Stimulated activated memory B cell treated with anti-CD40 and anti-IgM and Interleukin-4, amounts not matched to agents 10 μg/mL and 1 μg/mL and 100 μg/mL, for 72 hours (primary cell): Measurements from ENCODE around the gene ATP10B.

Source experiments
- ATAC-seq: fragments of 150-1000 bp; cut with Tn5 transposase; 2 replicates; pipeline ENCODE4 v1.10.0; 2021
- H3K27ac Mint-ChIP-seq: one replicate; pipeline ENCODE4 v1.8.0; 2022; ENCODE audit warnings: mild to moderate bottlenecking, mixed read lengths
- H3K27me3 Mint-ChIP-seq: one replicate; pipeline ENCODE4 v1.8.0; 2022; ENCODE audit warnings: mixed read lengths
- H3K36me3 Mint-ChIP-seq: one replicate; pipeline ENCODE4 v1.8.0; 2022; ENCODE audit warnings: mixed read lengths
- H3K4me1 Mint-ChIP-seq: one replicate; pipeline ENCODE4 v1.8.0; 2022; ENCODE audit warnings: mixed read lengths
- H3K4me3 Mint-ChIP-seq: one replicate; pipeline ENCODE4 v1.8.0; 2022; ENCODE audit warnings: mild to moderate bottlenecking, moderate library complexity, mixed read lengths
- H3K9me3 Mint-ChIP-seq: one replicate; pipeline ENCODE4 v1.8.0; 2022; ENCODE audit warnings: mixed read lengths

The ATP10B gene

GRCh38 chr5:160699301-160699700 lies 152.7 kb downstream of the ATP10B start:
- peaks cover 17% of the 10 kb centered on the region for H3K27me3 Mint-ChIP-seq
- H3K4me3 Mint-ChIP-seq = no peak overlapping the region
- no peak overlapping the region for H3K27ac Mint-ChIP-seq
- H3K4me1 Mint-ChIP-seq = no peaks in the 10 kb centered on the region
- no peaks in the 10 kb centered on the region for H3K36me3 Mint-ChIP-seq
- peaks cover 3% of the 10 kb centered on the region for H3K9me3 Mint-ChIP-seq
- no peak for ATAC-seq

GRCh38 chr5:160697281-160697680 lies 154.7 kb downstream of the ATP10B start:
- no peaks in the 10 kb centered on the region for H3K4me1 Mint-ChIP-seq
- no peak for ATAC-seq
- no peak overlapping the region for H3K4me3 Mint-ChIP-seq
- H3K27ac Mint-ChIP-seq = no peak overlapping the region
- peaks cover 3% of the 10 kb centered on the region for H3K9me3 Mint-ChIP-seq
- H3K36me3 Mint-ChIP-seq = no peaks in the 10 kb centered on the region
- H3K27me3 Mint-ChIP-seq = peaks cover 25% of the 10 kb centered on the region

GRCh38 chr5:160694896-160695295 lies 157.1 kb downstream of the ATP10B start:
- peaks cover 3% of the 10 kb centered on the region for H3K9me3 Mint-ChIP-seq
- H3K27ac Mint-ChIP-seq = no peak overlapping the region
- ATAC-seq = no peak
- H3K4me1 Mint-ChIP-seq = no peaks in the 10 kb centered on the region
- no peaks in the 10 kb centered on the region for H3K36me3 Mint-ChIP-seq
- peaks cover 15% of the 10 kb centered on the region for H3K27me3 Mint-ChIP-seq
- no peak overlapping the region for H3K4me3 Mint-ChIP-seq

GRCh38 chr5:160693831-160694465 lies 158.1 kb downstream of the ATP10B start:
- no peaks in the 10 kb centered on the region for H3K4me1 Mint-ChIP-seq
- H3K9me3 Mint-ChIP-seq = peaks cover 3% of the 10 kb centered on the region
- no peak overlapping the region for H3K27ac Mint-ChIP-seq
- ATAC-seq = no peak
- no peak overlapping the region for H3K4me3 Mint-ChIP-seq
- no peaks in the 10 kb centered on the region for H3K36me3 Mint-ChIP-seq
- peaks cover 8% of the 10 kb centered on the region for H3K27me3 Mint-ChIP-seq

- Mint-ChIP-seq H3K27ac (no peak overlapping the region), H3K27me3 (peaks cover 17% of the 10 kb centered on the region), H3K36me3 (no peaks in the 10 kb centered on the region), H3K4me1 (no peaks in the 10 kb centered on the region), H3K9me3 (peaks cover 3% of the 10 kb centered on the region), H3K4me3 (no peak overlapping the region)
- no peak for ATAC-seq
These were observed 159.7 kb downstream of the ATP10B start for GRCh38 chr5:160692271-160692670.

DNA sequence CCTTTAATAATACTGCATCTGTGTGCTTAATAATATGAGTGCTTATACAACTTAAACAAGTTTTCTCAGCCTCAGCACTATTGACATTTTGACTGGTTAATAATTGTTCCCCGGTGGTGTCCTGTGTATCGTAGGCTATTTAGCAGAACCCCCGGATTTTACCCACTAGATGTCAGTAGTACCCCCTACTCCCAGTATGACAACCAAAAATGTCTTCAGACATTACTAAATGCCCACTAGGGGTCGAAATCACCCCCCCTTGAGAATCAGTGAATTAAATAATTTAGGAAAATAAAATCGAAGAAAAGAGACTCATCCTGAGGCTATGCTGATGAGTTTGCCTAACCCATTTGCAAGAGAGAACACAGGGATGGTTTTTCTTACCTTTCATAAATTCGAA lies 166.3 kb downstream of the ATP10B start:
- Mint-ChIP-seq H3K27ac (no peak overlapping the region), H3K27me3 (peaks cover 11% of the 10 kb centered on the region)
- peak; percentile 55 for ATAC-seq

GRCh38 chr5:160685219-160685618 lies 166.8 kb downstream of the ATP10B start:
- H3K27me3 Mint-ChIP-seq = peaks cover 11% of the 10 kb centered on the region
- H3K27ac Mint-ChIP-seq = no peak overlapping the region
- no peak overlapping the region for H3K4me3 Mint-ChIP-seq
- H3K36me3 Mint-ChIP-seq = no peaks in the 10 kb centered on the region
- H3K4me1 Mint-ChIP-seq = no peaks in the 10 kb centered on the region
- H3K9me3 Mint-ChIP-seq = no peaks in the 10 kb centered on the region
- no peak for ATAC-seq

More for the DNA sequence above, 166.3 kb downstream of the ATP10B start:
- H3K36me3 Mint-ChIP-seq = no peaks in the 10 kb centered on the region
- peaks cover under 1% of the 10 kb centered on the region for H3K9me3 Mint-ChIP-seq
- no peaks in the 10 kb centered on the region for H3K4me1 Mint-ChIP-seq
- H3K4me3 Mint-ChIP-seq = no peak overlapping the region

- no peak for ATAC-seq
- Mint-ChIP-seq H3K4me1 (no peaks in the 10 kb centered on the region), H3K9me3 (no peaks in the 10 kb centered on the region), H3K4me3 (no peak overlapping the region), H3K36me3 (no peaks in the 10 kb centered on the region), H3K27me3 (no peaks in the 10 kb centered on the region), H3K27ac (no peak overlapping the region)
These were observed 172.3 kb downstream of the ATP10B start for GRCh38 chr5:160679567-160680309.

DNA sequence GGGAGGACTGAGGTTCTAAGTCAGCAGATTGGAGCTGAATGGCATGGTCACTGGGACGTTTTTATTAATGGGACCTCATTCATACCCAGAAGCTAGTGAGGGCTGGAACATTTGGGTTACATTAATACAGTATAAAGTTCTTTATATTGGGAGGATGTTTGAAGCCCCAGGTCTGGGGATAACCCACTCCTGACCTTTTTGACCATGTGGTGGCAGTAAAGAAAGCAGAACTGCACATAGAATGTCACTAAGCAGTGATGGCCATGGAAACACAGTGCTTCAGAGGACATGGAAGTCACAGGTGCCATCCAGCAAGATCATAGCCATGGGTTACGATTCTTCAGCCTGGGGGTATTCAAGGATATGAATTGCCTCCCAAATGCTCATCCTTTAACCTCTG lies 176.0 kb downstream of the ATP10B start:
- Mint-ChIP-seq H3K9me3 (no peaks in the 10 kb centered on the region), H3K36me3 (no peaks in the 10 kb centered on the region), H3K27me3 (peaks cover 7% of the 10 kb centered on the region), H3K4me3 (no peak overlapping the region), H3K4me1 (no peaks in the 10 kb centered on the region), H3K27ac (no peak overlapping the region)
- no peak for ATAC-seq

- Mint-ChIP-seq H3K36me3 (no peaks in the 10 kb centered on the region), H3K27ac (no peak overlapping the region), H3K4me1 (no peaks in the 10 kb centered on the region), H3K9me3 (no peaks in the 10 kb centered on the region), H3K27me3 (peaks cover 7% of the 10 kb centered on the region), H3K4me3 (no peak overlapping the region)
- ATAC-seq = no peak
These were observed 177.1 kb downstream of the ATP10B start for GRCh38 chr5:160674901-160675300.

DNA sequence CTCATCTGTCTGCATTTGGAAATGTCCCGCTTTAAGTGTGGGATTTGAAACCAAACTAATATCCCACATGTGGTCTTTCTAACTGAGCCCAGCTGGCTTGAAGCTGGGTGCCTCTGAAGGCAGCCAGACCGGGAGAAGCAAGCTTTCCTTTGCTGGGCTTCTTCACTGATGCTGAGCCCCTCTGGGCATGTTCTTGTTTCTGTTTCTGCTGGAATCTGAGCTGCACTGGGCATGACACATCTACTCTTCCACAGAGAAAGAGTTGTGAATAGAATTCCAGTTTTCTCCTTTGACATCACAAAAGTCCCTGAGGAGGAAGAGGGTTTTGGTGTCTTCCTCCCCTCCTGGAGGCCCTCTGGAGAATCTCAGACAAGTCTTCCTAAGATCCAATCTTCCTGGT lies 179.5 kb downstream of the ATP10B start:
- no peaks in the 10 kb centered on the region for H3K9me3 Mint-ChIP-seq
- no peak overlapping the region for H3K4me3 Mint-ChIP-seq
- no peak for ATAC-seq
- no peaks in the 10 kb centered on the region for H3K4me1 Mint-ChIP-seq
- H3K36me3 Mint-ChIP-seq = no peaks in the 10 kb centered on the region
- peaks cover 7% of the 10 kb centered on the region for H3K27me3 Mint-ChIP-seq
- no peak overlapping the region for H3K27ac Mint-ChIP-seq

- H3K27ac Mint-ChIP-seq = no peak overlapping the region
- no peak for ATAC-seq
These were observed 183.7 kb downstream of the ATP10B start for GRCh38 chr5:160668356-160668755.

DNA sequence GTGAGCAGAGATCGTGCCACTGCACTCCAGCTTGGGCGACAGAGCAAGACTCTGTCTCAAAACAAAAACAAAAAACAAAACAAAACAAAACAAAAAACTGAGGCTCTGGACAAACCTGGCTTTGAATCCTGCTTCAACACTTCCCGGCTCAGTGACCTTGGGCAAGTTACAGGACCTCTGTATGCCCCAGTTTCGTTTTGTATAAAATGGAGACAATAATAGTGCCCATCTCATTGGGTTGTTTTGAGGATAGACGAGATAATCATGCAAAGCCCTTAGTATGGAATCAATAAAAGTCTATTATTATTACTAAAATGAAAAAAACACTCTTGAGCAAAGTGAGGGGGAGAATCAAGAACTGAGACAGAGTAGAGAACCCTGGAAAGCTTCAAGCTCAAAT lies 184.9 kb downstream of the ATP10B start:
- Mint-ChIP-seq H3K4me1 (no peaks in the 10 kb centered on the region), H3K9me3 (no peaks in the 10 kb centered on the region), H3K36me3 (no peaks in the 10 kb centered on the region), H3K27ac (no peak overlapping the region), H3K27me3 (peaks cover 10% of the 10 kb centered on the region), H3K4me3 (no peak overlapping the region)
- ATAC-seq = no peak

More at GRCh38 chr5:160668356-160668755, 183.7 kb downstream of the ATP10B start:
- Mint-ChIP-seq H3K27me3 (peaks cover 15% of the 10 kb centered on the region), H3K36me3 (no peaks in the 10 kb centered on the region), H3K4me1 (no peaks in the 10 kb centered on the region), H3K4me3 (no peak overlapping the region), H3K9me3 (no peaks in the 10 kb centered on the region)

- Mint-ChIP-seq H3K36me3 (no peaks in the 10 kb centered on the region), H3K4me1 (no peaks in the 10 kb centered on the region), H3K4me3 (no peak overlapping the region), H3K27ac (no peak overlapping the region), H3K9me3 (no peaks in the 10 kb centered on the region), H3K27me3 (peaks cover 8% of the 10 kb centered on the region)
- ATAC-seq = no peak
These were observed 186.6 kb downstream of the ATP10B start for GRCh38 chr5:160665460-160665859.

- Mint-ChIP-seq H3K4me3 (no peak overlapping the region), H3K27ac (no peak overlapping the region), H3K36me3 (no peaks in the 10 kb centered on the region), H3K4me1 (no peaks in the 10 kb centered on the region), H3K9me3 (no peaks in the 10 kb centered on the region), H3K27me3 (peaks cover 25% of the 10 kb centered on the region)
- no peak for ATAC-seq
These were observed 191.9 kb downstream of the ATP10B start for GRCh38 chr5:160660132-160660531.
